Non-pigmented ciliary epithelial cell (primary cell): ENCODE results near the gene EPN3.

Source experiments
- DNase-seq: peaks from one replicate; pipeline ENCODE4 v3.0.0-alpha.2; 2010; ENCODE audit warnings: low read depth

EPN3 gene

GRCh38 chr17:50511058-50511457 lies 21.5 kb upstream of the EPN3 start:
- DNase-seq: no peak

- DNase-seq: no peak
These were observed 19.0 kb upstream of the EPN3 start for GRCh38 chr17:50513495-50513894.

- DNase-seq: no peak
These were observed 18.1 kb upstream of the EPN3 start for GRCh38 chr17:50514388-50514787.

DNA sequence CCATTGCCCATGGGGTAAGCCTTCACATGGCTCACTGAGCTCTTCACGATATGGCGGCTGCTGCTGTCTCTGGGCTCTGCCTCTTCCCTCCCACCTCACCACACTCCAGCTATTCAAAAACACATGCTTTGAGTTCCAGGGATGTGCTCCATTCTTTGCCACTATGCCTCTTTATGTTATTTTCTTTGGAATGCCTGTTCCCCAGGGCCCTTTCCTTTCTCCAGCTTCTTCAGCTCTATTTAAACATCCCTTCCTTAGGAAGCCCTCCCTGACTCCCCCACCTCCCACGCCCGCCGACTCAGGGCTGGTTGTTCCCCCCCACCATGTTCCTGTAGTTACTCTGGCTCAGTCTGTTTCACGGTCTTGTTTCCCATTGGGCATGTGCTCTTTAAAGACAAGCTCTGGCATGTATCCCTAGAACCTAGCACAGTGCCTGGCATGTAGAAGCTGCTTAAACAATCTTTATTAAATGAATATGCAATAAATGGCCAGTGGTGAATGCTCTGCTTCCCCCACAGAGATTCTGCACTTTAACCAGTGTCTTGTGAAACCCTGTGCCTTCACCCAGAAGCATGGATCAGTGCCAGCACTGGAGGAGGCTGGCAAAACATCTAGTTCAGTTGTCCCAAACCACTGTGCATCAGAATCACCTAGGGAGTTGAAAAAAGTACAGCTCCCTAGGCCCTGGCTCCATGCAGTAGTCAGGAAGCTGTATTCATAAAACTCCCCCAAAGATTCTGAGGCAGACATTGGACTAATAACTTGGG lies 17.4 kb upstream of the EPN3 start:
- DNase-seq: no peak

GRCh38 chr17:50517011-50517410 lies 15.5 kb upstream of the EPN3 start:
- no peak for DNase-seq

- DNase-seq: no peak
These were observed 14.8 kb upstream of the EPN3 start for GRCh38 chr17:50517504-50518383.

GRCh38 chr17:50518384-50519023 lies 14.0 kb upstream of the EPN3 start:
- no peak for DNase-seq

- no peak for DNase-seq
These were observed 13.2 kb upstream of the EPN3 start for GRCh38 chr17:50519141-50519834.

GRCh38 chr17:50520483-50520882 lies 12.1 kb upstream of the EPN3 start:
- no peak for DNase-seq

DNA sequence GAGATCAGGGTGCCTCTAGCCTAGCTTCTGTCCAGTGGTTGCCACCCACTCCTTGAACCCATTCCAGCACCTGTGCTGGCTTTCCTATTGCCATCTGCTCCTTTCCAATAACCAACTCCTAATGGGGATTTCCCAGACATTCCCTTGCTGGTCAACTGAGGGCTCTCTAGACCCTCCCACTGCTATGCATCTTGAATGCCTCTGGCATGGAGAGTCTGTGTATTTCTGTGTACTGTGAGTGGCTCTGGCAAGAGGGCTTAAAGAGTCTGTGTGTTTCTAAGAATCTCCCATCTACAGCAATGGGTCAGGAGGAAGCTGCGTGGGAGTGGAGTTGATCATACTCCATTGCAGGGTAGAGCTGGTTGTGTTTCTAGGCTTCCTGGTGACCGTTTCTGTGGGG lies 11.0 kb upstream of the EPN3 start:
- no peak for DNase-seq

DNA sequence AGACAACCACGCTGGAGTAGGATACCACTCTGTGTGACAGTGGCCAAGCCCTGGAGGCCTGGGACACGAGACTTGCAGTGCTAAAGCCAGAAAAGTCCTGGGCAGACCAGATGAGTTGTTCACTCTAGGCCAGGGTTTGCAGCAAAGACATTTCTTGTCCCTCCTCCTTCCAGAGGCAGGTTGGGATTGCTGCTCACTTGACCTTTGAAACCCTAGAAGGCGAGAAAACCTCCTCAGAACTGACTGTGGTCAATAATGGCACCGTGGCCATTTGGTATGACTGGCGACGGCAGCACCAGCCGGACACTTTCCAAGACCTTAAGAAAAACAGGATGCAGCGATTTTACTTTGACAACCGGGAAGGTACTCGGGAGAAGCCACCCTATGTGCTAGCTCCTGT lies 9.8 kb upstream of the EPN3 start:
- no peak for DNase-seq

DNA sequence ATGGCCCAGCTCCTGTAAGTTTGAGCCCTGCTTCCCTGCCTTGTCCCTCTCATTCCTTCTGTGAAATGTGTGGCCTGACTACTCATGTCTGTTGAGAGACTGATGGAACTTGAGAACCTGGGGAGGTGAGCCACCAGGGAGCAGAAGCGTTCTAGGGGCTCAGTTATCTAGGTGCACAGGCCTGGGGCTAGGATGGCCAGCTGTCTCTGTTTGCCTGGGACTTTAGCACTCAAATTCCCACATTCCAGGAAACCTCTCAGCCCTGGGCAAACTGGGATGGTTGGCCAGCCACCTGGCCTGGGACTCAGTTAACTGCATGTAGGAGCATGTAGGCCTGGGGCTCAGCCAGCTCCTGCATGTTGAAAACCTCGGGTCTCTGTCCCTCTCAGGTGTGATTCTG lies 9.3 kb upstream of the EPN3 start:
- no peak for DNase-seq

DNA sequence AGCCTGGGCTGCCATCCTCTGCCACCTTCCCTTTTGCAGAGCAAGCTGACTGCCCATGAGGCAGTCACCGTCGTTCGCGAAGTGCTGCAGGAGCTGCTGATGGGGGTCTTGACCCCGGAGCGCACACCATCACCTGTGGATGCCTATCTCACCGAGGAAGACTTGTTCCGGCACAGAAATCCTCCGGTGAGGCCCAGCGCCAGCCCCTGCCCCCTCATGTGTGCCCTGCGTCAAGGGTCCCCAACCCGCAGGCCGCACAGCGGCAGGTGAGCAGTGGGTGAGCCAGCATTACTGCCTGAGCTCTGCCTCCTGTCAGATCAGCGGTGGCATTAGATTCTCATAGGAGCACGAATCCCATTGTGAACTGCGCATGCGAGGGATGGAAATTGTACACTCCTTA lies 7.7 kb upstream of the EPN3 start:
- DNase-seq: no peak

DNA sequence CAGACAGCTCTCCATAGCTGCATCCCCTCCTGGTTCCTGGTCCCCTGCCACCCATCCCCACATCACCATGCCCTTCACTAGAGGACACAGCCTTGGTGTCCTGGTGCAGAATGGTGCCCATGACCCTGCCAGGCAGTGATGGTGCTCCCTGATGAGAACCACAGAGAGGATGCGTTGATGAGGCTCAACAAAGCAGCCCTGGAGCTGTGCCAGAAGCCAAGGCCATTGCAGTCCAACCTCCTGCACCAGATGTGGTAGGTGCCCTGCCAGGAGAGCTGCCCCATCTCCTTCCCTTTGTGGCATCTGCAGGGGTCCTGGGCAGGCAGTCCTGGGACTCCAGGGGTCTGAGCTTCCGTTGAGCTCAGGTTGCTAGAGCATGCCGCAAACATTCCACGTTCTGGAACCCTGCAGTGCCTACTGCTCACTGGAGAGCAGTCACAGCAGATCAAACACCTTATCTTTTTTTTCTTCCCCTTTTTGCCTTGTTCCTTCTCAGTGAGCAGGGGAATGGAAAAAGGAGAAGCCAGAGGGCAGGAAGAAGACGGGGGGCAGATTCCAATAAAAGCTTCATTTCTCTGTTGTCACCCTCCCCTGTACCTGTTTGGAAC lies 5.3 kb upstream of the EPN3 start:
- no peak for DNase-seq

- DNase-seq: no peak
These were observed 4.5 kb upstream of the EPN3 start for GRCh38 chr17:50527949-50528474.

GRCh38 chr17:50529849-50530248 lies 2.7 kb upstream of the EPN3 start:
- no peak for DNase-seq

DNA sequence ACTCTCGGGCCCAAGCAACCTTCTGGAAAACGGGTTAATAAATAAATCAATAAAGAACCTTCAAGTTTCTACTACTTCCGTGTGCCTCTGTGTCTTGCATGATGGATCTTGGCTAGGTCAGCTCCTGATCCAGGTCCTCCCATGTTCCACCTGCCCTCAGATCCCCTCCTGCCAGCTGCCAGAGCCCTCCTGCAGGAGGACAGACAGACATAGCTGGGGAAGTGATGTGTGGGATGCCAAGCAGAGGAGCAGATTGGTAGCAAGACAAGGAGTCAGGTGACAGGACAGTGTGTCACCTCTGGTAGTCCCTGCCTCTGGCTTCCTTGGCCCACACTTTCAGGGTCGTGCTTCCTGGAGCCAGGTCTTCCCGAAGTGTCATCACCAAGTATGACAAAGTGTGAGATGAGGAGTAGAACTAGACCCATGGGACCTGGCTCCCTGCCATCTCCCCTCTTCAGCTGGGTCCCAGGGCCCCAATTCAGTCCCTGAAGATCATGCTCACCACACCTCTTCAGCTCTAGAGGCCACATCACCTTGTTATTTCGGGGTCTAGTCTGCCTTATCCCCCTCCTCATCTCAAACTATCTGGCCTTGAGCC lies 1.0 kb upstream of the EPN3 start:
- DNase-seq: no peak

GRCh38 chr17:50533185-50533584 lies 650 bp downstream of the EPN3 start:
- no peak for DNase-seq

DNA sequence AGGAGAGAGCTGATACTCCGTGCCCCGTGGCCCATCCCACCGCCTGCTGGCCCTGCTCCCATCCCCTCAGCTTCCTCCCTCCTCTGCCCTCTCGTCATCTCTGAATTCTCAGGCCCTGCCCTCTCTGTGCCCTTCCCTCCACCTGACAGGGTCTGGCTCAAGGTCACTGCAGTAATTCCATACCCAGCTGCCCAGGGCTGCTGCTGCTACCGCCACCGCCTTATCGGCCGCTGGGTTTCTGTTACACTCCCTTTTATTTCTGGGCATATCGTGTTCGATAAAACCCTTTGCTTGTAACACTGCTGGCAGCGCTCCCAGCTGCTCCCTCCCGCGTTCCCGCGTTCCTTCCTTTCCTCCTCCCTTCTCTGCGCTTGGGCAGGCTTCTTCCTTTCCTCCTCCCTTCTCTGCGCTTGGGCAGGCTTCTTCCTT lies 1.2 kb downstream of the EPN3 start:
- DNase-seq: no peak

- DNase-seq: no peak
These were observed 1.9 kb downstream of the EPN3 start for GRCh38 chr17:50534222-50534978.

GRCh38 chr17:50534979-50535326 lies 2.4 kb downstream of the EPN3 start:
- no peak for DNase-seq
